Ovary (tissue), 3 donors: ENCODE measurements around the gene AQP4.

Experiments used
- POLR2A ChIP-seq: fragments of 450-650 bp; IDR thresholded peaks from one replicate; pipeline ENCODE4 v1.6.1; 2017; ENCODE audit warnings: antibody characterized with exemption, mild to moderate bottlenecking, moderate library complexity
- TF ChIP-seq, protein P1 (sequence below), 3 donors: fragments of 450-650 bp in 2 of 3; fragments of 200-600 bp in 1 of 3; IDR thresholded peaks; one replicate each; pipeline versions ENCODE4 v1.5.1 to v1.8.0; 2016 to 2022; ENCODE audit warnings: antibody characterized with exemption in 3 of 3, mild to moderate bottlenecking in 1 of 3
- donor health status: DM: no; HTN: no; CAD: no.

DNA sequence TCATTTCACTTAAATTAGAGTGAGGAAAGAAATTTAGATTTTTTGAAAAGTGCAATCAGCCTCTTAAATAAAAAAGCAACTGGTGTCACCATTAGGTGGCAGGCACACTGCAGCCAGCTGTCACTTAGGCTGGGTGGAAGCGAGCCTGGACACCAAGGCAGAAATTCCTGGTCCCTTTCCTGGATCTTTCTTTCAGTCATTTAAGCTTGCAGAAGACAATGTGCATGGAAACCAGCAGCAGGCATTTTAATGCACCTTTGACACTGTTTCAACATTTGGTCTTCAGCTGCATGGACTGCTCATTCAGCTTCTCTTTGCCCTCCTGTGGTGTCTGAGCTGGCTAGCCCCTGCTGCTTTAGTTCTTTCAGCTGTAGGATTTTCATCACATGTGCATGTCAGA, 61.0 kb downstream of the AQP4 start:
- no peak for TF ChIP-seq POLR2A
- TF ChIP-seq, protein P1, sequence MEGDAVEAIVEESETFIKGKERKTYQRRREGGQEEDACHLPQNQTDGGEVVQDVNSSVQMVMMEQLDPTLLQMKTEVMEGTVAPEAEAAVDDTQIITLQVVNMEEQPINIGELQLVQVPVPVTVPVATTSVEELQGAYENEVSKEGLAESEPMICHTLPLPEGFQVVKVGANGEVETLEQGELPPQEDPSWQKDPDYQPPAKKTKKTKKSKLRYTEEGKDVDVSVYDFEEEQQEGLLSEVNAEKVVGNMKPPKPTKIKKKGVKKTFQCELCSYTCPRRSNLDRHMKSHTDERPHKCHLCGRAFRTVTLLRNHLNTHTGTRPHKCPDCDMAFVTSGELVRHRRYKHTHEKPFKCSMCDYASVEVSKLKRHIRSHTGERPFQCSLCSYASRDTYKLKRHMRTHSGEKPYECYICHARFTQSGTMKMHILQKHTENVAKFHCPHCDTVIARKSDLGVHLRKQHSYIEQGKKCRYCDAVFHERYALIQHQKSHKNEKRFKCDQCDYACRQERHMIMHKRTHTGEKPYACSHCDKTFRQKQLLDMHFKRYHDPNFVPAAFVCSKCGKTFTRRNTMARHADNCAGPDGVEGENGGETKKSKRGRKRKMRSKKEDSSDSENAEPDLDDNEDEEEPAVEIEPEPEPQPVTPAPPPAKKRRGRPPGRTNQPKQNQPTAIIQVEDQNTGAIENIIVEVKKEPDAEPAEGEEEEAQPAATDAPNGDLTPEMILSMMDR (IDR thresholded peaks at IDR 0.05), result no peak
